HG03558 (cell line): Measurements from ENCODE around the gene SAMMSON.

Experiments
- ATAC-seq: cut with Tn5 transposase; IDR thresholded peaks from one replicate; pipeline ENCODE4 v1.9.1; 2021; ENCODE audit warnings: moderate number of reproducible peaks; ENCODE audit not compliant: unreplicated experiment; ENCODE audit errors: extremely low read depth

The SAMMSON gene

DNA sequence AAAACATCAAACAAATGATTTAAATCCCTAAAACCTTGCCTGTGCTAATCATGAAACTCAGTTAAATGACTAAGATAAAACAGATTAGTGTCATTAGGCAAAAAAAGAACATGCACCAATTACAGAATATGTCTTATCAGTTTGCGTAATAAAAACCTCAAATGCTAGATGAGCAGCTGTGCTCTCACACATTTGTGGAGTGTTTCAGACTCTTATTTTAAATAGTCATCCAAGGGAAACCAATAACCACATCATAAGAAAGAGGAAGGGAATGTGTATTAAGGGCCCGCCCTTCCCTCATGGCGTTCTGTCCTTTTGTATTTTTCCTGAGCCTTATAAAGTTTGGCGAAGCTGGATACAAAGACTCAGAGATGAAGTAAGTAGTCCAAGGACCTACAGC is 6.6 kb downstream of the SAMMSON start:
- ATAC-seq = no peak

DNA sequence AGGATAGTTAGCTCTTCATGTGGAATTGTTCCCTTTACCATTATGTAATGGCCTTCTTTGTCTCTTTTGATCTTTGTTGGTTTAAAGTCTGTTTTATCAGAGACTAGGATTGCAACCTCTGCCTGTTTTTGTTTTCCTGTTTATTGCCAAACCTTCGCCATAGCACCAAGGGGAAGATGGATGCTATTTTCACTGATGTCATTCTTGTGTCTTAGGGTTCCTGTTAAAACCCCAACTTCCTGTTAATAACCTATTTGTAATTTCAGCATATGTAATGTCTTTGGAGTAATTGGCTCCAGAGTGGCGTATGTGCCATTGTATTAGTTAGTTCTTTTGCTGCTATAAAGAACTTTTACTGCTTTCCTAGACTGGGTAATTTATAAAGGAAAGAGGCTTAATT is 10.8 kb downstream of the SAMMSON start:
- no peak for ATAC-seq

DNA sequence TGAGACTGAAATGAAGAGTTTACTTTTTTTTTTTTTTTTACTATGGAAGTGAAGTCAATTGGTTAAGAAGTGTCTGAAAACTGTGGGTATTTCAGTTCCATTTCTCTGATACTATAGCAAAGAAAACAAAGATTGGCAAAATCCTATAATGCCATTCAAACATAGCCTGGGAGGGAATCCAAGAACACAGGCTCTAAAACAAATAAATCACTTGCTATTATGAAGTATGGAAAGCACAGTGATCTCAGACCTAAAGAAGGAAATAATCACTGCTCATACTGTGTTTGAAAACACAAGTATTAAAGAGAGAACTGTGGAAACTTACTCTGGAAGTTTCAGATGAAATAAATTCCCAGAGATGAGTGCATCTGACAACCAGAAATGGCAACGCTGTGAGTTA is 12.0 kb downstream of the SAMMSON start:
- no peak for ATAC-seq

DNA sequence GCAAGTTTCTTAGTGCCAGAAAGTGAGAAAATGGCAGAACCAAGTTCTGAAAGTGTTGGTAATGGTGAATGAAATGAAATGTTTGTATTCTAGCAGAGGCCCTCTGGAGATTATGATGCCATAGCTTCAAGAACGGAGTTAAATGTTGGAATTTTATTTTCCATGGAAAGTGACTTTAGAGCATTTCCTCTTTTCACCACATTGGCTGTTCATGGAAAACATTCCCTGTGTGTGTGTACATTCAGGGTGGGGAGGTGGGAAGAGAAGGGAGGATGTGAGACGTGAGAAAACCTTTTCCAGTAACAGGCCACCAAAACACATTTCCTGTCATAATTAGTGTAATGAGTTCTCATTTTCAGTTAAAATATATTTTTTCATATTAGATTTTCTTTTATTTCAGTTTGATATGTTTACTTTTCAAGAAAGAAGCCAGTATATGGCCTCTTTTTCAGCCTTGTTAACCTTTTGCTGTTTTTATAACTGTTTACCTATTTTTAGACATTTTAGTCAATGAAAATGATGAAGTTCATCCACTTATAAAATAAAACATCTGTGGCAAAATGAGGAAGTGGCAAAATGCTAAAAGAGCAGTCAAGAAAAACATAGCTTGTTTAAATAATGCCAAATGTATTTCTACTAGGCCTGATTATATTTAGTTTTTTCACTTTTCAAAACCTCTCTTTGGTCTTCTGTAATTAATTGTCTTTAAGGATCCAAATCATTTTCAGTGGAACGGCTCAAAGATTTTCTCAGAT is 21.6 kb downstream of the SAMMSON start:
- ATAC-seq = no peak

DNA sequence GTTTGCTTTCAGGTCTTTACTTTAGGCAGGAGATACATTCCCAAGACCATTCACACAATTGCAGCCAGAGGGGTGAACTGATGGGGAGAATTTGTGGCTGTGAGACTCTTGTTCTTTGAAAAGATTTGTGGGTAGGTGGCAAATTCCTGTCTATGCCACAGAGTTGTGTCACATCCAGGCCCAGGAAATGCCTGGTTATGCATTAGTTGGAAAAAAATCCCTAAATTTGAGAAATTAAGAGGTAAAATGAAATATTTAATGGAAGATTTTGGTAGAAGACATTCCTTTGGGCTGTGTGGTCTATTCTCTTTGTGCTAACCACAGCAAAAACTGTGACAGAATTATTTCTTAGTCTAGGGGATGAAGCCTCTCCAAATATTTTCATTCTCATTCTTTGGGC is 28.8 kb downstream of the SAMMSON start:
- no peak for ATAC-seq

DNA sequence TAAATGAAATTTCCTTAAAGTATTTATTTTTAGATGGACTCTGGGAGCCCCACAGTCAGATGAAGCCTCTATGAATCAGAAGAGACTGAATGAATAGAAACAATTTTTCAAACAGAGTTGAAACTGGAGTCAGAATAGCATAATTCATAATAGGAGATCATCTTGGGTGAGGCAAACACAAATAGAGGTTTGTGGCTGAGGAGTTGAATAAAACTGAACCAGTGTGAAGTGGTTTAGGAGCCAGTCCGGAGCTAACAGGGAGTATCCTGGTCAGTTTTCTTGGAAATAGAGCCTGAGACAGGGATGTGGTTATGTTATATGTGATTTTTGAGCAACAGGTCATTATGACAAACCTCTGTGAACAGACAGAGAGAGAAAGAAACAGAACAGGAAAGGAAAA is 39.2 kb downstream of the SAMMSON start:
- no peak for ATAC-seq

DNA sequence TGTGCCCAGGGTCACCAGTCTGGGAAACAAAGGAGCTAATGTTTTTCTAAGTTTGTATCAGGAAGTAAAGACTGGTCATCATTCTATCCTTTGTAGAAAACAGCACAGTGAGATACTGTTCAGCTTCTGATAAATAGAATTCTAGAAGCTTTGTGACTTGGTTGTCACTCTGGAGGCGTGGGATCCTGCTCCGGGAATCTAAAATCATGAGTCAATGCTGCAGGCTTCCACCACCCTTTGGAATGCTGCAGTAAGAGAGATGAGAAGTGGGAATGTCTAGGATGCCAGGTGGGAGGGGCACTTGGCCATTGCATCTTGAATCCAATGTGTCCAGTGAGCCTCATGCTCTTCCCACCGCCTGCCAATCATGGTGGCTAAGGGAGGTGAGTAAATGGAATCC is 40.9 kb downstream of the SAMMSON start:
- ATAC-seq = no peak

DNA sequence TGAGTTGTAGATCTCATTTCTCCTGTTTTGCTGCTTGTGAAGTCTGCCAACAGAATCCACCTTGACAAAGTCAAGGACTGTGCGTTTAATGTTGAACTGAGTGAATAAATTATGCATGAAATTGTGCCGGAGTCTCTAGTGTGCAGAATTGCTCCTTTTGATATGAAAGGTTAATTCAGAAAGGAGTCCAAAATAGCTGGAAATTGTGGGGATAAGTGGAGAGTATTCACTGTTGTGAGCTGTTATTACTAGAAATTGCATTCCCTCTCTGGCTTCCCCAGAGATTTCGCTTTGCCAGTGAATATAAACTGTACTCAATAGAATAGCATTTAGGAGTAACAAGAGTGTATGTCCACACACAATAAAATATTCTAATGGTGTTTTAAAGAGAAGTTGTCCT is 43.1 kb downstream of the SAMMSON start:
- ATAC-seq = no peak

DNA sequence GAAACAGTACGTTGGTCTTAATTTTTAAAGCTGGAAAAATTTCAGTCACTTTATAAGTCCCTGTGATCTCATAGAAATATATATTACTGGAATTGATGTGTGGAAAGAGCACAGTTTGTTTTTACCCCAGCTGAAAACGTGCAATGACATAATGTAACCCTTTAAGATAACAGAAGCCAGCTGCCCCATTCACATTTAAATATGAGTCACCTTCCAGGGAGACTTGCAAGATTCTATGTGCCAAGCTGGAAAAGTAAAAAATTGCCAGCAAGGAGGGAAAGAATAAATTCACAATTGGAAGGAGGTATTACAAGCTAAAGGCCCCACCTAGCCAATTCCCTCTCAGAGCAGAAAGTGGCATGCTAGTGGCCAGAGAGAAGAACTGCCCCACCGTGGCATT is 50.2 kb downstream of the SAMMSON start:
- ATAC-seq = no peak

DNA sequence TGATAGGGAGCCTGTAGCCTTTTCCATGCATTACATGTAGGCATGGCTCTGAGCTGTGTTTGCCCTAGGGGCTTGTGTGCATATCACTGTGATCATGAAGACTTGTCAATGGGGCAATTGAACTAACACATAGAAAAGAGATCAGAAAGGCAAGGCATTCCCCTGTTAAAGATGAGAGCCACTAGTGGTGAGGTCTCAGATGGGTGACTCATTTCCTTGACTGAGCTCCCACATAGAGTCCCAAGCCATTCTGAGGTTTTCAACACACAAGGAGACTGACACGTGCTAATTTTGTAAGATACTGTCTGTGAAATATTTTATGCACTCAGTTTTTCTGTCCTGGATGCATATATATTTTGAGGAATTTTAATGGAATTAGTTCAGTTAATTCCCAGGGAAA is 53.8 kb downstream of the SAMMSON start:
- ATAC-seq = no peak

DNA sequence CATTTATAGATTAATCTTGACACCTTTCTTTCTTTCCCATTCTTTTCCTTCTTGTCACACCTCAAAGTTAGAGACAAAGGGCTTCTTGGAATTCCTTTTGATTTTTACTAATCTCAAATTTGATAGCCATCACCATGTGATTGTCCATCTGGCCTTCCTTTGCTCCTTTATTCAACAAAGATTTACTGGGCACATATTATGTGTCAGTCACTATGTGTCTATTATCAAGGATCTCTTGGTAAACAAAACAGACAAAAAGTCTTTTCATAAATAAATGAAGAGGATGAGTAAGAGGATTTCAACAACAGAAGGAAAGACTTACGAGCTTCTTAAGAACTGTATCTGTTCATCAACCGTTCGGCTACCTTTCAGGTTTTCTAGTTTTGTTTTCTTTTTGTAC is 56.5 kb downstream of the SAMMSON start:
- ATAC-seq = no peak

DNA sequence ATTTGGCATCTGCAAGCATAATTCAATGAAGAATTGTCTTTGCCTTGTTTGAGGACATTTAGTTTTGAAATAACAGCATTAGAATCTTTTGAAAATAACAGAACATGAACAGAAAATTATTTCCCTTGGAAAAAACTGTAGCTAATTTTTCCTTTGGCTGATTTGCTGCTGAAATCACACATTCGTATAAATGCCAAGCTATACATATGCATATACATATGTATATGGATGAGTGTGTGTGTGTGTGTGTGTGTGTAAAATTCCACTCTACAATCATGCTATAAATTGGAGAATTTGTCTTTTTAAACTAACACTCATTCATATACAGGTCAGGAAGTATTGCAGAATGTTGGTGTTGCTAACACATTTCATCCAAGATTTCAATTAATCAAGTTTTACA is 57.9 kb downstream of the SAMMSON start:
- no peak for ATAC-seq

DNA sequence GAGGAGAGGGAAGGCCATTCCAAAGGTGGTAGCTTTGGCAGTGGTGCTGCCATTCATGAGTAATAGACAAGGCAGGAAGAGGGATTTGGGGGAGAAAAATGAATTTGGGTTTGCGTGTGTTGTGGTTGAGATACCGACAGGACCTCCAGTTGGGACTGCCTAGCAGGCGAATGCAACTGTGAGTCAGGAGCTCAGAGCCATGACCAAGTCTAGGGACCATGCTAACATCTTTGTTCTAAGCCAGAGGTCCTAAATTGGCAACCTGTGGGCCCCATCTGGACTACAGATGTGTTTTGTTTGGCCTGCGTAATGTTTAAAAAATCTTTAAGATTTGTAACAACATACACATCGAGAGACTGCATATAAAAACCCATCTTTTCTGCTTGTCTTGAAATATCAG is 61.6 kb downstream of the SAMMSON start:
- ATAC-seq = no peak

DNA sequence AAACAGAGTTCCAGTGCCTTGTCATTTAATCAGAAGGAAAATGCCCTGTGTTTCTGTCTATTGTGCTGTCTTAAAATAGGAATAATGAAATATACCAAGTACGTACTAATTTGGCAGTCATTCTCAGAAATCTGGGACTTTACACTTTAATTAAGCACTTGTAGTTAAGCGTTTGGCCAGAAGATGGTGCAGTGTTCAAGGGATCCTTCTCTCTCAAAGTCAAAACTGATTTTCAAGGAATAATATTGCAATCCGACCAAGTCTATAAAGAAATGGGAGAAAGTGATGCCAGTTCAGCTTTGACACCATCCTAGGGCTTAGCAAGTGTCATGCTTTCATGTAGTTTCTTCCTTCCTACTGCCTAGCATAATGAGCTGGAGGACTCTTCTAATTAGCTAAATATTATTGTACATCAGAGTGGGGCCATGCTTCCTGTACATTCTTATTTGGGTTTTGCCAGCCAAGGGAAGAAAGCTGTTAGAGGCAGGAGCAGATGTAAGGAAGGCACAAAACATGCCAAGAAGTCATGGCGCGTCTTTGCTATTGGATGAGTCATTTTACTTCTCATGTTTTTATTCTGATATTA is 64.8 kb downstream of the SAMMSON start:
- ATAC-seq = no peak

DNA sequence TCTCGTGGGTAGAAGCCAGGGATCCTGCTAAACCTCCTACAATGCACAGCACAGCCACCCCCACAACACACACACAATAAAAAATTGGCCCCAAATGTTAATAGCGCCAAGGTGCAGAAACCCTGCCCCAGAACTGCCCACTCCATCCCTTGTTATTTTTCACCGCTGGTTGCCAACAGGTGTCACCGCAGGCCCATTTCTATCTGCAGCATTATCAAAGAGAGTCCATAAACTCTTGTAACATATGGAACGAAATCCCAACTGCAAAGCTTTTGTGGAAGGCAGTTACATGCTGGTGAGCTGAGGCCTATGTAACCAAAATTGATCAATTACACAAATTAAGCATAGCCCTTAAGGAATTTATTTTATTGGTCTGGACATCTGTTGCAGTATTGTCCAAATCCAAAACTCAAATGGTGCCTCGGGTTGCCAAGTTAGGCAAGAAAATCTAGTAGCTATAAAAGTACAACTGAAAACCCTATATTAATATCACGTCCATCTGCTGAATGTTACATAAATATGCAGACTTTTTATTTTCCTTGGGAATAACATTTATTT is 66.2 kb downstream of the SAMMSON start:
- ATAC-seq = no peak

DNA sequence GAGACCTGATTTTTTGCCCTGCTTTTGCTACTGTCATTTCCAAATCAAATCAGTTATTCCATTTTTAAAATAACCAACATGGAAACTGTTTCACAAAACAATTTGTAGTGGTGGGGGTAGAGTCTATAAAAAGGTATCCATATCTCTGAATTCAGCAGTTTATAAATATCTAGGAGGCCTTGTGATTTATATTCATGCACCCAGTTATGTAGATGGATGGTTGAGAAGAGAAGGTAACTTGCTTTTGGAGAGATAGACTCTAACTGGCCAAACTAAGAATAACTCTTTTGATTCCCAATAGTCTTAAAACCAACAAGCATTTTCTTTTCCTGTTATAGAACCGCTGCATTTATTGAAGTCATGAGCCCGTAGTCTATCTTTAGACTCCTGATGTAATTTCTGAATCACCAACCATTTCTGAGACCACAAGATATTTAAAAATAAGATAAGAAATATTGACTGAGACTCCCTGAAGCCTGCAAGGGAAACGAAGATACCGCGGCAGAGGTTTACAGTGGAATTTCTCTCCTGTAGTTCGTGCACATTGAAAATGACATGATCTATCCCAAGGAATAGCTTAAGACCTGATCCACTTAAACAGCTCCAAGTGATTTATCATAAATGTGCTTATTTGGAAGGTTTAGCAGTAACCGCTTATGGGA is 68.5 kb downstream of the SAMMSON start:
- ATAC-seq = no peak

DNA sequence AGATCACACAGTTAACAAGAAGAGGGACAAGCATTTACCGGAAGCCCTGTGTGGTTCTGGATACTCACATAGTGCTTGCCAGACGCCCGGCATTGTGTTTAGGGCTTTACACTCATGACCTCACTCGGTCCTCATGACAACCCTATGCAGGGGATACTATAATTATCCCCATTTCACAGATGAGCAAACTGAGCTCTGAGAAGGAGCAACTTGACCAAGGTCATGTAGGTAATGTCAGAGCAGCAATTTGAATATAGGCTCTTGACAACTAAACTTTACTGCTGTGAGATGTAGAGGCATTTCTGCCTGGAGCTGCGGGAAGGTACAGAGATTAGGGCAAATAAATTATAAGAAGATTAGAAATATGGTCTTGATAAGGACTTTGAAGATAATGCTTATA is 70.0 kb downstream of the SAMMSON start:
- ATAC-seq = no peak

DNA sequence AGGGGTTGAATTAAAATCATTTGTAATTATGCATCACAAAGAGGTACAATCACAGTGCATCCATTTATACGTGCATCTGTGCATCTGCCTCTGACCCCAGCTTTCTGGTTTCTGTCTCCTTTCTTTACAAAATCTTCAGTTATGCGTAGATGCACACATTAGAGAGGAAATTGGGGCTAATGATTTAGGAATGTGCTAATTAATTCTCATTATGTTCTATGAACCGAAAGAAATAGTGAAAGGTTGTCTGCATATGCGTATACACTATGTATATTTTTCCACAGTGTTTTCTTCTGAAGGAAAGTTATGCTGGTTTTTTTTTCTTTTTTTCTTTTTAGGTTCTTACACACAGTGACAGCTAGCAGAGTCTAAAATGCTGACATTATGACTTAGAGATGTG is 71.6 kb downstream of the SAMMSON start:
- no peak for ATAC-seq

DNA sequence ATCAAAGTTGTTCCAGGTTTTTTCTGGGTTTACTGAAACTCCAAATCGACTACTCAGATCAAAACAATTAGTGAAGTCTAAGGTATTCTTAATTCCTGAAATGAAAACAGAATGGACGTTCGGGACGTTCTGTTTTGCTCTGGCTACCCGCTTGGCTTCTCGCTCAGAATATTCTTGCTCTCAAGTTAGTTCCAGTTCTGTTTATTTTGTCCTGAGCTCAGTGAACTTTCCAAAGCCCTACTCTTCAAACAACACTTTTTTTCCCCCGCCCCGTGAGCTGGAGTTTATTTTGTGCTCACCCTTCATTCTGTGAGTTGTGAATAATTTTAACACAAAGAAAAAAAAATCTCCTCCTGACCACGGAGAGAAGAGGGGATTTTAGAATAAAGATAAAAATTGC is 72.6 kb downstream of the SAMMSON start:
- ATAC-seq = no peak

DNA sequence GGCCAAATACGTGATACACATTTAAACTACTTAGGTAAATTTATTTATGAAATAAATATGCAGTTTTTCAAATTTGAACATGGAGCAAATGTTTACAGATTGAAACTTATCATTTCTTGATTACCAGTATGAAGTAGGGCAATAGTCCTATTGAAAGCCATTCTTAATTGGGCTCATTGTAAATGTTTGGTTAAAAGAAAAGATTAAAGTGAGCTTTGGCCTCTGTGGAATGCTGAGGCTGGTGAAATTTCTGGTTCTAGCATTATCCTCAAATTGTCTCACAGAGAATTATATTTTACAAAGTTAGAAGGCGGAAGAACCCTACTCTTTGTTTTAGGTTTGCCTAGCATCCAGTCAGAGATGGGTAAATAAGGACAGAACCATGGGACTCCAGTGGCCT is 73.2 kb downstream of the SAMMSON start:
- ATAC-seq = no peak

DNA sequence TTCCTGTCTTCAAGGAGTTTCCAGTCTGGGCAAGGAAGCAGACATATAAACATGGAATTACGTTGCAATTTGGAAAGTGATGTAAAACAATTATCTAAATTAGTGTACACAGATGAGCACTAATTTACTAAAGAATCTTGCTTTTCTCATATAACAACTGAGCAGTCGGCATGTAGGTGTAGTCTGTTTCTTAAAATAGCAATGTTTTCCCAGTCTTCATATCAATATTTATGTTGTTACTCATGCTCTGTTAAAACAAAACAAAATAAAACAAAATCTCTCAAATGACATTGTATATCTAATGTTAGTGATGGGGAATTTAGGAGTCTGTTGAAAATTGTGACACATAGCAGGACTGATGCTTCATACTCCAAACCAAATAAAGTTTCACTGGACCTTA is 75.6 kb downstream of the SAMMSON start:
- no peak for ATAC-seq

DNA sequence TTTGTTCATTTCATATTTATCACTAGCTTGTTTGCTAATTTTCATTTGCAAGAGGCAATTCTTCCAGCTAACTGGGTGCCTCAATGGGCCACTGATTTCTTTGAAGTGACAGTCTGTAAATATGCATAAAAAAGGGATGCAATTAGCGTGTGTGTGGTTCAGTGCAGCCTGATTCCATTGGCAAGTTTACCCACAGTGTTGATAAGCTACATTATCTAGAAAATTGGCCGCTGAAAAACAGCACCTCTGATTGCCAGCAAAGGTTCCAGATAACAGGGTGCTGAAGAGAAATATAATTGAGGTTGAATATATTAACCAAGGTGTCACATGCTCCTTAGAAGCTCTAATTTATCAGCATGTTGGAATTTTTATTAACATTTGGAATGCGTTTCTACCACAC is 76.9 kb downstream of the SAMMSON start:
- ATAC-seq = no peak
